Measurements from ENCODE around the gene ADGRV1. TPM values are rescaled to one million over a fixed set of nuclear protein-coding genes. Genes with fewer than 3 reads are reported as not detected.

The ADGRV1 gene
- total RNA-seq, 1 experiment from 2014 or later: 1.8 TPM

- DNase-seq (ENCODE audit: low read depth): no peak
- in situ Hi-C loops (cut with HindIII; ENCODE audit: low pct_unique_long_range_greater_than_20kb, low sequenced_read_pairs): no loop called here
Observed at GRCh38 chr5:90547072-90547536, 11.5 kb upstream of the ADGRV1 start.

- DNase-seq (ENCODE audit: low read depth): peak; percentile 59
- in situ Hi-C loops (cut with HindIII; ENCODE audit: low pct_unique_long_range_greater_than_20kb, low sequenced_read_pairs): no loop called here
Observed at GRCh38 chr5:90548069-90548593, 10.5 kb upstream of the ADGRV1 start.

DNA sequence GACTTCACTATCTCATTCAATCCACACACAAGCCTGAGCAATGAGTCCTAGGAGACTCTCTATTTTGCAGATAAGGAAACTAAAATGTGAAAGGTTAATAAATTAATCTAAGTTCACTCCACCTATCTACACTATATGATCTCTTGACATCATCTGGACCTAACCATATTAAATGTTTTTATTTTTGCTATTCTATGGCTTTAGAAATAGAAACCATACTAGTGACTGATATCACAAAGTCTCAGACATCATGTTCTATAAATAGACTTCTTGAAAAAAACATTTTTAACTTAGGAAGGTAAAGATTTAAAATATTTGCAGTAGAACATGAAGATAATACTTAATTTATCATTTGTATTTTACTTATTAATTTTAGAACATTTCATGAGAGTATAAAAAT is 9.4 kb upstream of the ADGRV1 start:
- no peak for DNase-seq (ENCODE audit: low read depth)
- in situ Hi-C loops (cut with HindIII; ENCODE audit: low pct_unique_long_range_greater_than_20kb, low sequenced_read_pairs): no loop called here

GRCh38 chr5:90549729-90550275 is 8.8 kb upstream of the ADGRV1 start:
- in situ Hi-C loops (cut with HindIII; ENCODE audit: low pct_unique_long_range_greater_than_20kb, low sequenced_read_pairs): no loop called here
- no peak for DNase-seq (ENCODE audit: low read depth)

- DNase-seq (ENCODE audit: low read depth): no peak
- in situ Hi-C loops (cut with HindIII; ENCODE audit: low pct_unique_long_range_greater_than_20kb, low sequenced_read_pairs): no loop called here
Observed at GRCh38 chr5:90550963-90551362, 7.6 kb upstream of the ADGRV1 start.

GRCh38 chr5:90551376-90551775 is 7.2 kb upstream of the ADGRV1 start:
- in situ Hi-C loops (cut with HindIII; ENCODE audit: low pct_unique_long_range_greater_than_20kb, low sequenced_read_pairs): no loop called here

DNA sequence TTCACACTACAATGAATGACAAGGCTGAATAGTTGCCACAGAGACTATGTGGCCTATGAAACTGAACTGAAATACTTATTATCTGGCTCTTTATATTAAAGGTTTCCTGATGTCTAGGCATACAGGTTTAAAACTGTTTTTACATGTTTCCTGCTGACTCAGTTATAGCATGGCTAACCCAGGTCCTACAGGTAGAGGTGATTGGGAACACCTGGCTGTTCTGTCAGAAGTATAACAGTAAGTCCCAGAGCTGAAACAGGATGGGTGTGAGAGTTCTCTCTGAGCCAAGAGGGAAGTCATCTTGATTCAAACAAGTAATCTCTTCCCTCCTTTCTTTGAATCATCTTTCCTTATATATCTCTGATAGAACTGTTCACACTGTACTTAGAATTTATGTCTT is 4.9 kb upstream of the ADGRV1 start:
- in situ Hi-C loops (cut with HindIII; ENCODE audit: low pct_unique_long_range_greater_than_20kb, low sequenced_read_pairs): no loop called here
- no peak for DNase-seq (ENCODE audit: low read depth)

More at GRCh38 chr5:90551376-90551775, 7.2 kb upstream of the ADGRV1 start:
- no peak for DNase-seq (ENCODE audit: low read depth)

- in situ Hi-C loops (cut with HindIII; ENCODE audit: low pct_unique_long_range_greater_than_20kb, low sequenced_read_pairs): no loop called here
- DNase-seq (ENCODE audit: low read depth): no peak
Observed at GRCh38 chr5:90554358-90555006, 4.1 kb upstream of the ADGRV1 start.

DNA sequence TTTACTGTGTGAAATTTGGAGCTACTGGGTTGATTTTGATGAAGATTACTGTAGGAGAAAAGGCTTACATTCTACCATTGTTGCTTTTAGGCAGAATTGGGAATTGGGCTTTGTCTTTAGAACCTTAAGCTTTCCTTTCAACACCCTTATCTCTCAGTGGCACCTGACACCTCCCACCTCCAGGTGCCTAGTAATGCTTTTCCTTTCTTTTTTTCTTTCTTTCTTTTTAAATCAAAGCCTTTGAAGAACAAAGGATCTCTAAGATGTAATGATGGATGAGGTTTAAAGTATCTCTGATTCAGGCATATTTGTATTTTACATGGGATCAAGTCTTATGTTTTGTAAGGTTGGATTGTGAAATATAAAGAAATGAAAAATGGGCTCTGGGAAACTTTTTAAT is 2.9 kb upstream of the ADGRV1 start:
- DNase-seq (ENCODE audit: low read depth): no peak
- in situ Hi-C loops (cut with HindIII; ENCODE audit: low pct_unique_long_range_greater_than_20kb, low sequenced_read_pairs): no loop called here

DNA sequence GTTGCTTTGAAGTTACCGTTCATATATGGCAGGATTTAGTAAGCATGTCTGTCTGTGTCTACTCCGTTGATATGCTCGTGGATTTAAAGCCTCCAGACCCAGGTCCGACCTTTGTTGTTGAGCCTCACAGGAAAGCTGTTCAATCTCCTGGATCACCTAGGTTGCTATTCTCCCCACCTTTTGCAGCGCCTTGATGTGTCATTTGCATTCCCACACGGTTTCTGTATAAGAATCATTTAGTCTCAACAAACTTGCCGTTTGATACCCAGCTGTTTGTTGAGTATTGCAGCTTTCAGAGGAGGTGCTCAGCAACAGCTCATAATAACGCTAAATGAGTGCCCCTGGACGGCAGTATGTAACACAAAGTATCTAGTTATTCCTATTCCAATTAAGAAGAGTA is 1.2 kb upstream of the ADGRV1 start:
- no peak for DNase-seq (ENCODE audit: low read depth)
- in situ Hi-C loops (cut with HindIII; ENCODE audit: low pct_unique_long_range_greater_than_20kb, low sequenced_read_pairs): no loop called here

- in situ Hi-C loops (cut with HindIII; ENCODE audit: low pct_unique_long_range_greater_than_20kb, low sequenced_read_pairs): no loop called here
- no peak for DNase-seq (ENCODE audit: low read depth)
Observed at GRCh38 chr5:90557871-90558270, 726 bp upstream of the ADGRV1 start.

DNA sequence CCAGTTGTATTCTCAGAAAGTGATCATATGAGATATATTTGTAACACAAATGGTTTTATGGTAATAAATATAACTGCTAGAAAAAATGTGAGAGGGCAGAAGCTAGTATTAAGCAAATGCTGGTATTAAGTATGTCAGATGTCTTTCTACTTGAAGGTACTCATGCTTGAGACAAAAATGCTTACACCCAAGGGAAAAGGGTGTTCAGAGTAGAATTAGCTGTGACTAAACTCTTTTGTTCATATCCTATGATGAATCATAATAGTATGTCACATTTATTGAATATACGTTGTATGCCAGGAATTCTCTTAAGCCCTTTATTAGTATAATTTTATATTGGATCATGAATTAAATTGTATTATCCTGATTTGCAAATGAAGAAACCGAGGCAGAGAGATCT is 2.2 kb downstream of the ADGRV1 start:
- in situ Hi-C loops (cut with HindIII; ENCODE audit: low pct_unique_long_range_greater_than_20kb, low sequenced_read_pairs): no loop called here
- DNase-seq (ENCODE audit: low read depth): no peak

DNA sequence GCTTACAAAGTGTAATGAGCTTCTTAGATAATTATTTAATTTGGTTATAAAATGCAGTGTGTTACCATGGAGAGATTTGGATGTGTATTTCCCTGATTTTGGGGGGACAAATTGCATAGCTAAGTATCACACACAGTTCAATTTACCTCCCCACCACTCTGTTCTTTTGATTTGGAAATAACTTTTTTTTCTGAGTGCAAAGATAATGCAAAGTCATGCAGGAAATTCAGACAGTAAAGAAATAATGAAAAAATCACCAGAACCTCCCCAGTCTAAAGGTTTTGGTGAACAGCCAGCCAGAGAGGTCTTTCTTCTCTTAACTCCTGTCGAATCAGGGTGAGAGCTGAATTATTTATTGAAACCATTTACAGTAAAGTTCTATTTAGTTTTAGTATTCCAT is 3.2 kb downstream of the ADGRV1 start:
- in situ Hi-C loops (cut with HindIII; ENCODE audit: low pct_unique_long_range_greater_than_20kb, low sequenced_read_pairs): no loop called here
- DNase-seq (ENCODE audit: low read depth): no peak

DNA sequence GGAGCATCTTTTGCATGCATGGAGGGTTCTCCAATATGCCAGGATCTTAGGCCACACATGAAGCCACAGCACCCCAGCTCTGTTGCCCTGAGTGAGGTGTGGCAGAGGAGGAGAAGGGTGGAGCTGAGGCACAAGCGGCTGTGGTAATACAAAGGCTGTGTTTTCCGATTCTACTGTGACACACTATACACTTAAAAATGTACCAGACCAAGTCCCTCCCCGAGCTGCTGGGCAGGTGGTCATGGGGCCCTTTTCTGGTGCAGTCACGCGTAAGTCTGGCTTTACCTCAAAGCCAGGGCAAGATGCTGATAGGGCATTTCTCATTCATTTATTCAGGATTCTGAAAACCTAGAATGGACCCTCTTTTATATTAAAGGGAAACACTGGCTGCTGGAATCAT is 3.7 kb downstream of the ADGRV1 start:
- in situ Hi-C loops (cut with HindIII; ENCODE audit: low pct_unique_long_range_greater_than_20kb, low sequenced_read_pairs): no loop called here
- no peak for DNase-seq (ENCODE audit: low read depth)

DNA sequence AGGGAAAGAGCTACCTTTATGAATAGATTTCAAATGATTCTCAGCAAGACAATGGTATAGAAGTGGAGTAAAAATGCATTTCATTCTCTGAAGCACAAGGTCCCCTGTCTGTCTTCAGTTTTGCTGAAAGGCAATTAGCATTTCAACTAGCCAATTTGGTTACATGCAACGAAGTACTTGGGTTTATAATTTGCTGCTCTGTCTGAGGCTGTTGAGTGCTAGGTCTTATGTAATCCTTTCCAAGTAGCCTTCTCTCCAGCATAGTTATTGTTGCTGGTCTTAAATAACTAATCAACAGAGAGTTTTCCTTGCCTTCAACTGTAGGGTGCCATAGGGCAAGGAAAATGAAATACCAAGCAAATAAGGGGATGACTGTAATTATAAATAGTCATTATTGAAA is 4.5 kb downstream of the ADGRV1 start:
- DNase-seq (ENCODE audit: low read depth): no peak
- in situ Hi-C loops (cut with HindIII; ENCODE audit: low pct_unique_long_range_greater_than_20kb, low sequenced_read_pairs): no loop called here

- in situ Hi-C loops (cut with HindIII; ENCODE audit: low pct_unique_long_range_greater_than_20kb, low sequenced_read_pairs): no loop called here
- DNase-seq (ENCODE audit: low read depth): no peak
Observed at GRCh38 chr5:90565491-90565890, 6.9 kb downstream of the ADGRV1 start.

DNA sequence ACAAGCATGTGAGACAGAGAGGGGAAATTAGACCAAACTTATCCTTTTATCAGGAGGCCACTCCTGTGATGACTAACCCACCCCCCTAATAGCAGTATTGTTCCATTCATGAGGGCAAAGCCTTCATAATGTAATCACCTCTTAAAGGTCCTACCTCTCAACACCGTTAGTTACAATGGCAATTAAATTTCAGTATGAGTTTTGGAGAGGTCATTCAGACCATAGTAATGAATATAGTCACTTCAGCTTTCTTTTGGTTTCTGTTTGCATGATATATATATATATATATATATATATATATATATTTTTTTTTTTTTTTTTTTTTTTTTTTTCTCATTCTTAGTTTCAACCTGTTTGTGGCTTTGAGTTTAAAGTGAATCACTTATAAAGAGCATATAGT is 10.5 kb downstream of the ADGRV1 start:
- no peak for DNase-seq (ENCODE audit: low read depth)
- in situ Hi-C loops (cut with HindIII; ENCODE audit: low pct_unique_long_range_greater_than_20kb, low sequenced_read_pairs): no loop called here

- in situ Hi-C loops (cut with HindIII; ENCODE audit: low pct_unique_long_range_greater_than_20kb, low sequenced_read_pairs): no loop called here
- no peak for DNase-seq (ENCODE audit: low read depth)
Observed at GRCh38 chr5:90570034-90570433, 11.4 kb downstream of the ADGRV1 start.

DNA sequence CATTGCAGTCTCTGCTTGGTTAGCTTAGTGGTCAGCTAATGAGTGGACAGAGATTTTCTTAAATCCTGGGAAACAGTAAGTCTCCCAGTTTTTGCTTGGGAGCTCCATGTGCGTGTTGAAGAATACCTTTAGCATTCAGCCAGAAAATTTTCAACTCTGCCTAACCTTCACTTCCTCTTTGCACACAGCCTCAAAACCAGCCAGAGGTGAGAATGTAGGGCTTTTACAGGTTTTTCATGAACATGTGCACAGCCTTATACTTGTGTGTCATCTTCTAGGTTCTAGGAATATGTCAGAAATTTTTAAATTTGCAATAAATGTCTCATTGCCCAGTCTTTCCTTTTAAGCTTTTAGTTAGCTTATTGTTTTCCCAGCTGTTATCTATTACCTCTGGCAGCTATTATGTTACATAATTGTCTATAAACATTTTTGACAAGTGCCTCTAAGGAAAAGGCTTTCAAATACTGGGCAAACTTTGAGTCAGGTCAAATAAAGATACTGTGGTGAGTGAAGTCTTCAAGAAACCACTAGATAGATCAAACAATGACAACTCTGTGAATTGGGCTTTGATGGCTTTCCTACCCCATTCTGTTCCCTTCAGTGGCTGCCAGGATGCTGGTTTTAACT is 12.7 kb downstream of the ADGRV1 start:
- DNase-seq (ENCODE audit: low read depth): no peak
- in situ Hi-C loops (cut with HindIII; ENCODE audit: low pct_unique_long_range_greater_than_20kb, low sequenced_read_pairs): no loop called here

GRCh38 chr5:90575712-90576111 is 17.1 kb downstream of the ADGRV1 start:
- no peak for DNase-seq (ENCODE audit: low read depth)
- in situ Hi-C loops (cut with HindIII; ENCODE audit: low pct_unique_long_range_greater_than_20kb, low sequenced_read_pairs): no loop called here
